Naive thymus-derived CD8-positive, alpha-beta T cell (primary cell): ENCODE measurements around the gene SARS2. TPM values are rescaled to one million over a fixed set of nuclear protein-coding genes. Genes with fewer than 3 reads are reported as not detected.

Source experiments
- ATAC-seq, 2 donors: fragments of 150-1000 bp; cut with Tn5 transposase in 1 of 2; sonication (Bioruptor Pico), chemical (Tn5 transposase) in 1 of 2; 1 replicate in 1 of 2; 2 replicates in 1 of 2; pipeline ENCODE4 v1.10.0; 2021; ENCODE audit warnings: mild to moderate bottlenecking in 2 of 2, moderate library complexity in 2 of 2
- POLR2A ChIA-PET: fragments of 350-600 bp; sonication (Branson Sonifier 250); formaldehyde crosslinking; loops from one replicate; lab custom pipeline; 2021; ENCODE audit warnings: antibody characterized with exemption; lab: Charles Lee
- DNase-seq, 10 donors: peaks; one replicate each; pipeline versions ENCODE4 v3.0.0 to v3.0.0-alpha.2; 2020 to 2022
- H3K27ac Mint-ChIP-seq, 10 donors: one replicate each; pipeline ENCODE4 v1.8.0; 2020 to 2022; ENCODE audit warnings: mild to moderate bottlenecking in 10 of 10, mixed read lengths in 10 of 10, moderate library complexity in 4 of 10, inconsistent platforms in 1 of 10
- H3K27me3 Mint-ChIP-seq, 5 donors: one replicate each; pipeline ENCODE4 v1.8.0; 2021 to 2022; ENCODE audit warnings: mixed read lengths in 5 of 5
- H3K36me3 Mint-ChIP-seq, 3 donors: one replicate each; pipeline ENCODE4 v1.8.0; 2020 to 2022; ENCODE audit warnings: mixed read lengths in 3 of 3, mild to moderate bottlenecking in 2 of 3, inconsistent platforms in 1 of 3
- H3K4me1 Mint-ChIP-seq, 4 donors: one replicate each; pipeline ENCODE4 v1.8.0; 2021 to 2022; ENCODE audit warnings: mixed read lengths in 4 of 4
- H3K4me3 Mint-ChIP-seq, 10 donors: one replicate each; pipeline ENCODE4 v1.8.0; 2020 to 2022; ENCODE audit warnings: mild to moderate bottlenecking in 10 of 10, mixed read lengths in 10 of 10, moderate library complexity in 6 of 10, inconsistent platforms in 1 of 10
- H3K9me3 Mint-ChIP-seq, 9 donors: one replicate each; pipeline ENCODE4 v1.8.0; 2020 to 2022; ENCODE audit warnings: mixed read lengths in 9 of 9, mild to moderate bottlenecking in 3 of 9, inconsistent platforms in 1 of 9, moderate library complexity in 1 of 9
- polyA plus RNA-seq, 3 donors: library from polyadenylated mRNA; unstranded; fragments of 300-500 nt; fragmentation: Illumina TruSeq; gene quantifications; one replicate each; pipeline ENCODE4 v1.2.3, GENCODE V29; 2021
- total RNA-seq, 8 experiments: library from RNA in 2 of 8; stranded (reverse) in 2 of 8; gene quantifications; one replicate each; pipeline ENCODE4 v1.2.3 and lab custom pipeline; 2021 to 2026

Gene SARS2
- total and polyA plus RNA-seq, 5 experiments from 2014 or later: 8.8 to 31.8 (median 14.9) TPM

DNA sequence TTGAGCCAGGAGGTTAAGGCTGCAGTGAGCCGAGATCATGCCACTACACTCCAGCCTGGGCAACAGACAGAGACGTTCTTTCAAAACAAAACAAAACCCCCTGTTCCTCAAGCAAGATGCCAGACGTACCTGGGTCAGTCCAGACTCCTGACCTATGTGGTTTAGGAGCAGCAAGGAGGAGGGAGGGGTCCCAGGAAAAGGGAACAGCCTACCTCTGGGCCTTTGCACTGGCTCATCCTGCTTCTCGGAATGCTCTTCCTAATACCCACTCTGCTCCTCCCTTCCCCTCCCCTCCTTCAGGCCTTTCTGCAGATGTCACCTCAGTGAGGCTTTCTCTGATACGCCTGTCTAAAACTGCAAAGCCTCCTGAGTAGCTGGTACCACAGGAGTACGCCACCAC, 62.0 kb downstream of the SARS2 start:
- Mint-ChIP-seq H3K4me3 (peak overlapping the region; percentile 85 to 98 (median 92)), H3K9me3 (peaks cover 0 to 2% (median 0%) of the 10 kb centered on the region in 9 donors), H3K27ac (peak overlapping the region; percentile 74 to 97 (median 92)), H3K36me3 (peaks cover 0 to 10% (median 5%) of the 10 kb centered on the region in 3 donors), H3K27me3 (no peaks in the 10 kb centered on the region), H3K4me1 (peaks cover 29 to 70% (median 63%) of the 10 kb centered on the region in 4 donors)
- ATAC-seq (no peak), DNase-seq (no peak)
- POLR2A ChIA-PET: interaction anchor here (1.2 to 13.2 kb wide), 12 partner anchors 11 to 136 kb away, joined by 4 to 302 read pairs (median 10); partner anchors contain the start of genes ECH1, HNRNPL, NFKBIB and RINL

DNA sequence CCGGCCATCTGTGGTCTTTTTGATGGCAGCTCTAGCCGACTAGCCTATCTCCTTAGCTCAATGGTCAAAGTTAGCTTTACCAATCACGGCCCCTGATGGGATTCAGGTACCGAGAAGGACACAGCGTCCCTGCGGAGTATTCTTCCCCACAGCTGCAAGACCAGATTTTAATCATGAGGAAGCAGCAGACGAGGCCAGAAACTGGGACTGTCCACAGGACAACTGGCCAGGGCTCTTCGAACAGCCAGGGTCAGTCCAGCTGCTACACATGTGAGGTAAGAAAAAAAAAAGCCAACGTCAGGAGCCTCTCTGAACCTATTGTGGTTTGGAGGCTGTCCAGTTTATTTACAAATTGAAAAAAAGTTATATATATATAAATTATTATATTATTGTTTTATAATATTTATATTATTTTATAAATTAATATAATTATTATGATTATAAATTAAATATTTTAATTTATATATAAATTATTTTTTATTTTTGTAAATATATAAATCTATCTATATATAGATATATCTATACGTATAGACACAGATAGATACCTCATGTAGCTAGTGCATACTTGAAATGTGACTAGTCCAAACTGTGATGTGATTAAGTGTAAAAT, 63.3 kb downstream of the SARS2 start:
- Mint-ChIP-seq H3K9me3 (peaks cover 0 to 2% (median 0%) of the 10 kb centered on the region in 9 donors), H3K36me3 (peaks cover 0 to 5% (median 0%) of the 10 kb centered on the region in 3 donors), H3K27me3 (no peaks in the 10 kb centered on the region), H3K4me1 (peaks cover 28 to 69% (median 68%) of the 10 kb centered on the region in 4 donors), H3K4me3 (peak overlapping the region in 2 of 10 donors; percentile 50 to 82), H3K27ac (peak overlapping the region in 8 of 10 donors; percentile 48 to 97 (median 91))
- no peak for DNase-seq
- POLR2A ChIA-PET: interaction anchor here (2.4 to 13.2 kb wide), 4 partner anchors 10 to 26 kb away, joined by 10 to 302 read pairs (median 24); partner anchors contain the start of genes HNRNPL and RINL
- no peak for ATAC-seq

Other genes with a start within 250 kb of the SARS2 start
- gene CAPN12, start 186.3 kb downstream of the SARS2 start, total RNA-seq: 1 to 10 TPM; 8.2 TPM
- 1 to 10 TPM; 2.0 to 6.2 (median 4.6) TPM for gene CAPN12, start 186.3 kb downstream of the SARS2 start, polyA plus RNA-seq
- not detected for gene LGALS7, start 157.2 kb downstream of the SARS2 start, total RNA-seq
- not detected for gene LGALS7, start 157.2 kb downstream of the SARS2 start, polyA plus RNA-seq
- not detected for gene LGALS7B, start 141.6 kb downstream of the SARS2 start, total RNA-seq
- not detected for gene LGALS7B, start 141.6 kb downstream of the SARS2 start, polyA plus RNA-seq
- 10 to 100 TPM in 1 of 2 experiments, 1 to 10 TPM in 1; 9.6 to 10.7 TPM for gene LGALS4, start 117.8 kb downstream of the SARS2 start, total RNA-seq
- gene LGALS4, start 117.8 kb downstream of the SARS2 start, polyA plus RNA-seq: under 1 TPM in 1 of 3 donors, not detected in 2; 0.27 TPM
- gene ECH1, start 99.0 kb downstream of the SARS2 start, total RNA-seq: 100 to 1,000 TPM; 118 to 138 TPM
- 100 to 1,000 TPM; 218 to 291 (median 238) TPM for gene ECH1, start 99.0 kb downstream of the SARS2 start, polyA plus RNA-seq
- 100 to 1,000 TPM; 390 to 406 TPM for gene HNRNPL, start 80.8 kb downstream of the SARS2 start, total RNA-seq
- gene HNRNPL, start 80.8 kb downstream of the SARS2 start, polyA plus RNA-seq: 10 to 100 TPM; 70.6 to 77.6 (median 71.4) TPM
- gene RINL, start 52.5 kb downstream of the SARS2 start, total RNA-seq: 10 to 100 TPM; 52.9 to 55.0 TPM
- 10 to 100 TPM; 29.9 to 64.7 (median 40.5) TPM for gene RINL, start 52.5 kb downstream of the SARS2 start, polyA plus RNA-seq
- gene SIRT2, start 31.1 kb downstream of the SARS2 start, total RNA-seq: 10 to 100 TPM; 46.0 to 50.7 TPM
- gene SIRT2, start 31.1 kb downstream of the SARS2 start, polyA plus RNA-seq: 10 to 100 TPM; 28.2 to 48.0 (median 33.5) TPM
- gene NFKBIB, start 30.8 kb downstream of the SARS2 start, total RNA-seq: 10 to 100 TPM; 23.6 to 25.2 TPM
- gene NFKBIB, start 30.8 kb downstream of the SARS2 start, polyA plus RNA-seq: 10 to 100 TPM in 1 of 3 donors, 1 to 10 TPM in 2; 7.9 to 12.9 (median 9.5) TPM
- 1 to 10 TPM; 1.6 to 2.7 TPM for gene CCER2, start 18.6 kb downstream of the SARS2 start, total RNA-seq
- not detected for gene CCER2, start 18.6 kb downstream of the SARS2 start, polyA plus RNA-seq
- gene MRPS12, start 181 bp upstream of the SARS2 start, total RNA-seq: 10 to 100 TPM; 25.6 to 28.4 TPM
- 10 to 100 TPM; 71.7 to 87.7 (median 85.1) TPM for gene MRPS12, start 181 bp upstream of the SARS2 start, polyA plus RNA-seq
- not detected for gene FBXO17, start 45.0 kb upstream of the SARS2 start, total RNA-seq
- not detected for gene FBXO17, start 45.0 kb upstream of the SARS2 start, polyA plus RNA-seq
- not detected for gene FBXO27, start 101.8 kb upstream of the SARS2 start, total RNA-seq
- gene FBXO27, start 101.8 kb upstream of the SARS2 start, polyA plus RNA-seq: under 1 TPM in 1 of 3 donors, not detected in 2; 0.17 TPM
- not detected for gene ACP7, start 153.6 kb upstream of the SARS2 start, total RNA-seq
- gene ACP7, start 153.6 kb upstream of the SARS2 start, polyA plus RNA-seq: not detected
- 10 to 100 TPM; 14.8 to 16.8 TPM for gene PAK4, start 195.0 kb upstream of the SARS2 start, total RNA-seq
- gene PAK4, start 195.0 kb upstream of the SARS2 start, polyA plus RNA-seq: 1 to 10 TPM; 1.3 to 1.4 (median 1.3) TPM